K562 (cell line): ENCODE measurements around the gene PGLYRP1. TPM values are rescaled to one million over a fixed set of nuclear protein-coding genes. Genes with fewer than 3 reads are reported as not detected.

Experiments
- ATAC-seq: fragments of 200-7000 bp; cut with Tn5 transposase; 3 replicates; pipeline ENCODE4 v1.9.1; 2020; ENCODE audit warnings: moderate library complexity
- BruUV-seq: library from RNA; stranded (reverse); fragments of 400-500 nt; replicated peaks from 2 replicates; lab custom pipeline; 2021; lab: Mats Ljungman, UMichigan
- CTCF ChIA-PET: fragments of 300-600 bp; formaldehyde crosslinking; extraction: SDS; loops from one replicate; lab custom pipeline; 2021; ENCODE audit warnings: low intra/inter-chr PET ratio; lab: Yijun Ruan, JAX
- POLR2A ChIA-PET: fragments of 300-600, 350-650 bp; sonication (Branson Sonifier 250); formaldehyde crosslinking; extraction: SDS; loops from one replicate; lab custom pipeline; 2021; ENCODE audit warnings: antibody characterized with exemption, inconsistent platforms; lab: Yijun Ruan, JAX
- DNase-seq, 4 experiments: peaks; one replicate each; pipeline versions ENCODE4 v3.0.0 to v3.0.0-alpha.2; 2011 to 2018; ENCODE audit warnings: low spot score in 3 of 4, mixed read lengths in 3 of 4; ENCODE audit errors: extremely low read depth in 1 of 4
- FAIRE-seq: peaks from 2 replicates; lab custom pipeline; 2011; peaks lifted over from hg19 to GRCh38; lab: Jason Lieb, UNC
- H2AFZ ChIP-seq: 2 replicates; pipeline ENCODE4 v1.6.0; 2011; ENCODE audit warnings: low read depth, low read length, control low read depth, inconsistent platforms
- H3K27ac ChIP-seq: fragments of 200-600 bp; 3 replicates; pipeline ENCODE4 v1.8.0; 2011; ENCODE audit warnings: low read depth, mild to moderate bottlenecking, control low read depth, inconsistent platforms, low read length, moderate library complexity, mixed read lengths; ENCODE audit errors: extremely low read depth
- H3K27me3 ChIP-seq, 2 experiments: fragments of 300-600 bp in 1 of 2; 2 replicates in 1 of 2; 3 replicates in 1 of 2; pipeline versions ENCODE4 v1.6.0 to v1.8.0; 2011; ENCODE audit warnings: inconsistent platforms in 2 of 2, low read length in 2 of 2, mild to moderate bottlenecking in 1 of 2, mixed read lengths in 1 of 2, moderate library complexity in 1 of 2; ENCODE audit not compliant: control insufficient read depth in 2 of 2, insufficient read depth in 2 of 2
- H3K36me3 ChIP-seq: fragments of 300-600 bp; 3 replicates; pipeline ENCODE4 v1.8.0; 2011; ENCODE audit warnings: mild to moderate bottlenecking, low read length, inconsistent platforms; ENCODE audit not compliant: control insufficient read depth, insufficient read depth
- H3K4me1 ChIP-seq, 2 experiments: fragments of 200-600 bp in 1 of 2; replicated peaks in 1 of 2; 2 replicates in 1 of 2; 3 replicates in 1 of 2; pipeline versions ENCODE4 v1.5.1 to v1.8.0; 2011; ENCODE audit warnings: inconsistent platforms in 2 of 2, low read length in 2 of 2, mild to moderate bottlenecking in 1 of 2, mixed read lengths in 1 of 2, moderate library complexity in 1 of 2; ENCODE audit not compliant: control insufficient read depth in 2 of 2, insufficient read depth in 2 of 2
- H3K4me2 ChIP-seq: 2 replicates; pipeline ENCODE4 v1.6.1; 2011; ENCODE audit warnings: low read length, control low read depth, inconsistent platforms, mixed read lengths; ENCODE audit not compliant: insufficient read depth
- H3K4me3 ChIP-seq: fragments of 200-600 bp; sonication (generic), shearing (Covaris generic); 2 replicates; pipeline ENCODE4 v1.5.1; 2016; ENCODE audit warnings: control low read depth, inconsistent platforms
- H3K79me2 ChIP-seq: fragments of 200-600 bp; 3 replicates; pipeline ENCODE4 v1.8.0; 2011; ENCODE audit warnings: low read length, inconsistent platforms; ENCODE audit not compliant: control insufficient read depth, insufficient read depth
- H3K9ac ChIP-seq, 2 experiments: 2 replicates each; pipeline versions ENCODE4 v1.6.0 to v1.6.1; 2011; ENCODE audit warnings: low read depth in 2 of 2, low read length in 2 of 2, control low read depth in 1 of 2, inconsistent platforms in 1 of 2, mild to moderate bottlenecking in 1 of 2, mixed read lengths in 1 of 2; ENCODE audit not compliant: insufficient read depth in 1 of 2
- H3K9me1 ChIP-seq: one replicate; pipeline ENCODE4 v1.6.0; 2011; ENCODE audit warnings: inconsistent platforms, mild to moderate bottlenecking, low read length, moderate library complexity; ENCODE audit not compliant: control insufficient read depth, insufficient read depth
- H3K9me3 ChIP-seq: replicated peaks from 2 replicates; pipeline ENCODE4 v1.5.1; 2011; ENCODE audit warnings: low read depth, low read length, inconsistent platforms; ENCODE audit not compliant: control insufficient read depth, insufficient read depth
- H4K20me1 ChIP-seq: replicated peaks from 2 replicates; pipeline ENCODE4 v1.6.1; 2011; ENCODE audit warnings: low read length, inconsistent platforms, mixed read lengths; ENCODE audit not compliant: control insufficient read depth, insufficient read depth
- ASH1L ChIP-seq: fragments of 450-650 bp; IDR thresholded peaks from 2 replicates; pipeline ENCODE4 v1.6.1; 2018; ENCODE audit warnings: borderline replicate concordance, mild to moderate bottlenecking, low read depth; ENCODE audit not compliant: partially characterized antibody
- BMI1 ChIP-seq: fragments of 150-350 bp; IDR thresholded peaks from 2 replicates; pipeline ENCODE4 v1.6.1; 2014; ENCODE audit warnings: low read length
- CREM ChIP-seq: IDR thresholded peaks from 2 replicates; pipeline ENCODE4 v1.6.1; 2014; ENCODE audit warnings: antibody characterized with exemption, low read depth
- DACH1 ChIP-seq: fragments of 450-650 bp; IDR thresholded peaks from 2 replicates; pipeline ENCODE4 v1.6.1; 2018; ENCODE audit not compliant: partially characterized antibody
- HDAC1 ChIP-seq, 2 experiments: fragments of 450-650 bp; IDR thresholded peaks; 2 replicates each; pipeline ENCODE4 v1.6.1; 2016 to 2017; ENCODE audit warnings: inconsistent platforms in 1 of 2, mild to moderate bottlenecking in 1 of 2, moderate library complexity in 1 of 2
- JUND ChIP-seq, 2 experiments: IDR thresholded peaks; 2 replicates in 1 of 2; 3 replicates in 1 of 2; pipeline ENCODE4 v1.6.1; 2011; ENCODE audit warnings: borderline replicate concordance in 2 of 2, low read depth in 2 of 2, low read length in 2 of 2, improper control_type of control experiment in 1 of 2, missing biosample characterization in 1 of 2, missing genetic modification characterization in 1 of 2, missing genetic modification reagents in 1 of 2
- MTA2 ChIP-seq: fragments of 450-650 bp; IDR thresholded peaks from 2 replicates; pipeline ENCODE4 v1.6.1; 2016; ENCODE audit warnings: low read depth
- NFE2 ChIP-seq: IDR thresholded peaks from 2 replicates; pipeline ENCODE4 v1.6.1; 2014; ENCODE audit warnings: antibody characterized with exemption, low read depth
- NRF1 ChIP-seq, 2 experiments: fragments of 450-650 bp; IDR thresholded peaks in 1 of 2; conservative IDR thresholded peaks in 1 of 2; 2 replicates each; pipeline ENCODE4 v1.6.1; 2014; ENCODE audit warnings: mild to moderate bottlenecking in 2 of 2
- RAD21 ChIP-seq, 2 experiments: fragments of 250-450 bp in 1 of 2; fragments of 450-650 bp in 1 of 2; sonication (Bioruptor Pico) in 1 of 2; formaldehyde crosslinking in 1 of 2; IDR thresholded peaks in 1 of 2; conservative IDR thresholded peaks in 1 of 2; 2 replicates each; pipeline versions ENCODE4 v1.4.0 to v1.8.0; 2020 to 2022; ENCODE audit warnings: mild to moderate bottlenecking in 2 of 2, moderate library complexity in 1 of 2
- RCOR1 ChIP-seq, 2 experiments: IDR thresholded peaks; 2 replicates each; pipeline ENCODE4 v1.6.1; 2012; ENCODE audit warnings: low read depth in 2 of 2, low read length in 2 of 2, borderline replicate concordance in 1 of 2, improper control_type of control experiment in 1 of 2
- SMAD2 ChIP-seq: fragments of 150-350 bp; IDR thresholded peaks from 2 replicates; pipeline ENCODE4 v1.6.1; 2014; ENCODE audit warnings: low read depth, mild to moderate bottlenecking, low read length
- SP2 ChIP-seq: IDR thresholded peaks from 2 replicates; pipeline ENCODE4 v1.6.1; 2011; ENCODE audit warnings: mild to moderate bottlenecking, low read depth, low read length, moderate library complexity; ENCODE audit not compliant: poor library complexity, severe bottlenecking; ENCODE audit errors: extremely low read depth
- ZBTB26 ChIP-seq: fragments of 450-650 bp; formaldehyde crosslinking; IDR thresholded peaks from 2 replicates; pipeline ENCODE4 v1.4.0; 2022; ENCODE audit warnings: missing genetic modification characterization
- WGBS: fragments of 100-300 bp; shearing (Covaris generic); methylation state at CpG from one replicate; pipeline ENCODE4 v1.1.6; 2016; ENCODE audit warnings: low coverage, mixed read lengths; ENCODE audit not compliant: insufficient coverage; ENCODE audit errors: missing lambda C conversion rate; 5-methylcytosine and 5-hydroxymethylcytosine counted together
- in situ Hi-C: fragments of 300-500 bp; cut with MboI; formaldehyde crosslinking; loops from 4 replicates; pipeline ENCODE4 v1.15.0; 2018; ENCODE audit warnings: inconsistent platforms, mixed read lengths
- intact Hi-C: fragments of 100-400 bp; cut with micrococcal nuclease; formaldehyde crosslinking; loops from 2 replicates; pipeline ENCODE4 v1.14.2; 2022
- polyA plus RNA-seq, 8 experiments: library from polyadenylated mRNA; depleted of rRNA in 4 of 8; stranded (reverse) in 5 of 8; unstranded in 3 of 8; fragments of >200 nt; fragmentation: Nextera tagmentation in 2 of 8; fragmentation: Illumina TruSeq in 1 of 8; extraction: Ambion mirVana in 2 of 8; extraction: Trizol in 1 of 8; gene quantifications; 2 replicates each; pipeline versions ENCODE4 v1.2.1 to v1.2.3, GENCODE V29; 2011 to 2014; ENCODE audit warnings: inconsistent platforms in 1 of 8, missing spikeins in 1 of 8
- total RNA-seq, 7 experiments: library from RNA; depleted of rRNA in 6 of 7; stranded (reverse); fragments of >200 nt in 6 of 7; fragmentation: Illumina TruSeq in 2 of 7; extraction: Trizol in 2 of 7; gene quantifications; 2 replicates each; pipeline versions ENCODE4 v1.2.1 to v1.2.3, GENCODE V29; 2011 to 2021; ENCODE audit warnings: low replicate concordance in 1 of 7
- TF ChIP-seq, protein P1 (sequence below): fragments of 450-650 bp; IDR thresholded peaks from 2 replicates; pipeline ENCODE4 v1.6.1; 2016; ENCODE audit warnings: low read depth, mild to moderate bottlenecking, moderate library complexity
- TF ChIP-seq, protein P2 (sequence below): fragments of 450-650 bp; formaldehyde crosslinking; IDR thresholded peaks from 2 replicates; pipeline ENCODE4 v1.4.0; 2020; ENCODE audit warnings: mild to moderate bottlenecking, mixed read lengths

Gene PGLYRP1
- total and polyA plus RNA-seq, 9 of the 15 experiments (the other 6 are each of a cell fraction or from before 2014, with no cell fraction given), result not detected

DNA sequence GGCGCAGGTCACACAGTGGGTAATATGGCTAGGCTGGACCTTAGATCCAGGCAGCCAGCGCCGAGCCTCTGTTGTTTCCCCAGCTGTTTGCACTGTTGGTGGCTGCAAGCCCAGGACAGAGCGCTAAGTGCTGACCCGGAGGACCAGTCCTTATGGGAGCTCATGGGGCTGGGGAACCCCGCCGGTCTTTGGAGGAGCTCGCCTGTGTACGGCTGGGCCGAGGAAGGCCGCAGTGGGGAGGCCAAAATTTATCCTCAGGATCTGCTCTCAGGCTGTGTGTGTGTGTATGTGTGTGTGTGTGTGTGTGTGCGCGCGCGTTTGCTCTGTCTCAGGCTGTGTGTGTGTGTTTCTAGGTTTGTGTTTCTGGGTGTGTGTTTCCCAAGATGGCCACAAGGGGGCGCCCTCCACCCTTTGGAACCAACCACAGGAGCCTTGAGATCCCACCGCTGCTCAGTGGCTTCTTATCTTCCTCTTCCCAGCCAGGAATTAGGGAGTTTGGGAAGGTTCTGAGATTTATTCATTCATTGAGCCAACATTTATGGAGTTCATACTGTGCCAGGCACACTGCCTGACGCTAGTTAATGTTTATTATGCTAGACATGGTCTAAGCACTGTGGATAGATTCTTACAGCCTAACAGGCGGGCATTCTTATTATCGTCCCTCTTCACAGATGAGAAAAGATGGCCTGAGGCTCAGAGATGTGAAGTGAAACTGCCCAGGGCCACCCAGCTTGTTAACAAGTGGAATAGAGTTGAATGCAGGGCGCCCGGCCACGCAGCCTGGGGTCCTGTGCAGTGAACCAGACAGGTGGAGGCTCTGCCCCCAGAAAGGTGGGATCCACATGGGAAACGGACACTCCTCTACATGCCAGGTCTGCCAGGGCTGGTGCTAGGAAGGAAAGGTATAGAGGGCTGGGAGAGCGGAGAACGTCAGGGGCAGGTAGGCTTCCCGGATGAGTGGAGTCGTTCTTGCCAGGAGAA is 13.0 kb downstream of the PGLYRP1 start:
- Histone ChIP-seq H3K27ac (no peak overlapping the region), H4K20me1 (0 out of 2 replicates have a peak, but pooled peaks cover 4% of the 10 kb centered on the region), H3K9me1 (no peaks in the 10 kb centered on the region), H3K4me3 (no peak overlapping the region), H3K79me2 (no peaks in the 10 kb centered on the region), H3K27me3 (no peaks in the 10 kb centered on the region), H3K9me3 (no peaks in the 10 kb centered on the region), H2AFZ (peak overlapping the region; percentile 47; the same call in 1 of the 2 replicates), H3K9ac (peak overlapping the region in 1 of 2 experiments; percentile 16; a peak in 1 of 4 replicates), H3K4me1 (peaks cover 3 to 12% of the 10 kb centered on the region in 2 experiments; a peak in 2 of 5 replicates), H3K4me2 (no peak overlapping the region), H3K36me3 (peaks cover 6% of the 10 kb centered on the region; the same call in 2 of the 3 replicates)
- ChIA-PET POLR2A (no interaction called here), CTCF (interaction anchor here (2.1 to 2.3 kb wide), 2 partner anchors 67 to 255 kb away, joined by 7 to 15 read pairs; no protein-coding TSS in a partner anchor)
- peak; percentile 95 for FAIRE-seq
- peak; percentile 72 to 83 (median 80) for DNase-seq
- 48% methylated on average over 28 of the region's 28 CpGs for WGBS
- intact Hi-C loops (loop anchor here (5.0 kb wide), 1 partner anchor 193 kb away; the partner anchor contains the start of gene RSPH6A), in situ Hi-C loops (loop anchor here (10.0 kb wide), 1 partner anchor 205 kb away; no protein-coding TSS in a partner anchor)
- ATAC-seq, result peak; percentile 97
- BruUV-seq, result no TSS peak
- TF ChIP-seq ZBTB26 (CRISPR knock-in tag) (no peak), SMAD2 (no peak), NRF1 (conservative IDR thresholded peaks at IDR 0.05 in 1 of 2, IDR thresholded peaks at IDR 0.05 in 1 of 2) (peak; percentile 87 to 89), DACH1 (no peak), SP2 (no peak), HDAC1 (IDR thresholded peaks at IDR 0.05) (0 out of 4 replicates have a peak, but pooled peaks of 1 of the 2 experiments have one; percentile 28), RCOR1 (IDR thresholded peaks at IDR 0.05; ENCODE audit: borderline replicate concordance in 1 of 2, low read depth in 2 of 2, low read length in 2 of 2) (peak in 1 of 2 experiments; percentile 40; a peak in 1 of 4 replicates), ASH1L (no peak), NFE2 (no peak), MTA2 (no peak), BMI1 (no peak), JUND (IDR thresholded peaks at IDR 0.05; ENCODE audit: borderline replicate concordance, low read depth, low read length) (0 out of 2 replicates have a peak, but pooled peaks have one; percentile 25), JUND (tag; IDR thresholded peaks at IDR 0.05; ENCODE audit: borderline replicate concordance, low read depth, low read length) (no peak), RAD21 (CRISPR knock-in tag; conservative IDR thresholded peaks at IDR 0.05 in 1 of 2, IDR thresholded peaks at IDR 0.05 in 1 of 2) (peak in 1 of 2 experiments; percentile 54; a peak in 2 of 4 replicates), CREM (peak; percentile 13; the same call in 1 of the 2 replicates)
- TF ChIP-seq, protein P1, sequence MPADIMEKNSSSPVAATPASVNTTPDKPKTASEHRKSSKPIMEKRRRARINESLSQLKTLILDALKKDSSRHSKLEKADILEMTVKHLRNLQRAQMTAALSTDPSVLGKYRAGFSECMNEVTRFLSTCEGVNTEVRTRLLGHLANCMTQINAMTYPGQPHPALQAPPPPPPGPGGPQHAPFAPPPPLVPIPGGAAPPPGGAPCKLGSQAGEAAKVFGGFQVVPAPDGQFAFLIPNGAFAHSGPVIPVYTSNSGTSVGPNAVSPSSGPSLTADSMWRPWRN, result no peak
- TF ChIP-seq, protein P2, sequence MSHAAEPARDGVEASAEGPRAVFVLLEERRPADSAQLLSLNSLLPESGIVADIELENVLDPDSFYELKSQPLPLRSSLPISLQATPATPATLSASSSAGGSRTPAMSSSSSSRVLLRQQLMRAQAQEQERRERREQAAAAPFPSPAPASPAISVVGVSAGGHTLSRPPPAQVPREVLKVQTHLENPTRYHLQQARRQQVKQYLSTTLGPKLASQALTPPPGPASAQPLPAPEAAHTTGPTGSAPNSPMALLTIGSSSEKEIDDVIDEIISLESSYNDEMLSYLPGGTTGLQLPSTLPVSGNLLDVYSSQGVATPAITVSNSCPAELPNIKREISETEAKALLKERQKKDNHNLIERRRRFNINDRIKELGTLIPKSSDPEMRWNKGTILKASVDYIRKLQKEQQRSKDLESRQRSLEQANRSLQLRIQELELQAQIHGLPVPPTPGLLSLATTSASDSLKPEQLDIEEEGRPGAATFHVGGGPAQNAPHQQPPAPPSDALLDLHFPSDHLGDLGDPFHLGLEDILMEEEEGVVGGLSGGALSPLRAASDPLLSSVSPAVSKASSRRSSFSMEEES (CRISPR knock-in tag), result no peak
